Measurements from ENCODE around the gene PCDHGA8.
"Not testable (repeated sequence)": the region's sequence is repeated elsewhere in the genome, so short reads cannot be mapped to it uniquely, and the experiment has no call there.

Gene PCDHGA8

GRCh38 chr5:141392429-141393198 lies at the start of gene PCDHGA8:
Gene PCDHGA8 (plus strand): TSS chr5:141392633. CDS start chr5:141392814, 181 bp downstream.
- DNase-seq = no peak

DNA sequence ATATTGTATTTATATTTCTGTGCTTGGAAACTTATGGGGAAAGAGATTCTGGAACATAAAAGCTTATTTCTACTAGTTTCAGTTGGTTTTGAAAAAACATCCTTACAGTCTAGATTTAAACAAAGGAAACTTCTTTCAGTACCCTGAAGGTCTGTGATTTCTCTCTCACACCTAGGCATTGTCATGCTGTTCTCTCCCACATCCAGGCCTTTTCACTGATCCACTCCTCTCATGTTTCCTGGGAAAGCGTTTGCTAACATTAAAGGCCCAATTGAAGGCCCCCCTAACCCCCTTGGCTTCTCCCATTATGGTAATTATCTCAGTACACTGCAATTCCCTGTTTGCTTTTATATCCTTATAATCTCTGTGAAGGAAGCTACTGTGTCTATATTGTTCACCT lies 49.7 kb upstream of the PCDHGA8 start:
- DNase-seq = no peak

DNA sequence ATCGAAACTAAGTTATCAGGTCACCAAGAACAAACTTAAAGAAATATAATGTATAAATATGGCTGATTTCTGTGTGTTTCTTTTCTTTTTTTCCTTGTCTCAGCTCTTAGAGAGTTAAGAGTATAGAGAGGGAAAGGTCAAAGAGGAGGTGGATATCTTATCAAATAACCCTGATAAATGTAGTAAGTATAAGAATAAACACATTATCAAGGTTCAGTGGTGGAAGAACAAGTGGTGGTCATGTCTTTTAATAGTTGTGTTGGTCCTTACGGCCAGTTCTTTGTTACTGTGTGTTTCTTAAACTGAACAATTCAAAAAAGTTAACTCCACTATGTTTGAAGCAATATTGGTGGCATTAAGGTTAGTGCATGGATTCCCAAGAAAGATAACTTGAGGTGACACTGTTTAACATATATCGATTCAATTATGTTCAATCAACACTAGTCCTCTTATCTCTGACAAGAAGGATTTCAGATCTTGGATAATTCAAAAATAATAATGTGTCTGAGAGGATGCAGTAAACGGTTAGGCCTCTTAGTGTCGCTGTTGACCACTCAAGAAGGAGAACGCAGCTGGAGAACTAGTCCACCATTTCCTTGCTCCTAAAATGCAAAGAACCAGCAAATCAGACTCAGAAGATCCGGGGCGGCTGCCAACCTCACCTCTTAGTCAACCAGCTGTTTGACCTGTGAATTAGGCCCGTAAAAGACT lies 49.0 kb upstream of the PCDHGA8 start, which contains the start of gene PCDHGA3:
Gene PCDHGA3 (plus strand): TSS at position 588 of the 711 bp plus-strand sequence. CDS start 205 bp downstream, outside the sequence.
- peak; percentile 9 to 10 for DNase-seq

- DNase-seq = no peak
These were observed 48.4 kb upstream of the PCDHGA8 start for GRCh38 chr5:141343953-141344463.

DNA sequence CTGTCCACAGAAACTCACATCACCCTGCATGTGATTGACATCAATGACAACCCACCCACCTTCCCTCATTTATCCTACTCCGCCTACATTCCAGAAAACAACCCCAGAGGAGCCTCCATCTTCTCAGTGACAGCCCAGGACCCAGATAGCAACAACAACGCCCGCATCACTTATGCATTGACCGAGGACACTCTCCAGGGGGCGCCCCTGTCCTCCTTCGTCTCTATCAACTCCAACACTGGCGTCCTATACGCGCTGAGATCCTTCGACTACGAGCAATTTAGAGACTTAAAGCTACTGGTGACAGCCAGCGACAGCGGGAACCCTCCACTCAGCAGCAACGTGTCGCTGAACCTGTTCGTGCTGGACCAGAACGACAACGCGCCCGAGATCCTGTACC lies 47.1 kb upstream of the PCDHGA8 start:
- DNase-seq = no peak

DNA sequence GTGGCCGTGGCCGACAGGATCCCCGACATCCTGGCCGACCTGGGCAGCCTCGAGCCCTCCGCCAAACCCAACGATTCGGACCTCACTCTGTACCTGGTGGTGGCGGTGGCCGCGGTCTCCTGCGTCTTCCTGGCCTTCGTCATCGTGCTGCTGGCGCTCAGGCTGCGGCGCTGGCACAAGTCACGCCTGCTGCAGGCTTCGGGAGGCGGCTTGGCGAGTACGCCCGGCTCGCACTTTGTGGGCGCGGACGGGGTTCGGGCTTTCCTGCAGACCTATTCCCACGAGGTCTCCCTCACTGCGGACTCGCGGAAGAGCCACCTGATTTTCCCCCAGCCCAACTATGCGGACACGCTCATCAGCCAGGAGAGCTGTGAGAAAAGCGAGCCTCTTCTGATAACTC lies 46.4 kb upstream of the PCDHGA8 start:
- not testable (repeated sequence) for DNase-seq

GRCh38 chr5:141349917-141350619 lies 42.4 kb upstream of the PCDHGA8 start, which contains the start of gene PCDHGB1:
Gene PCDHGB1 (plus strand): TSS chr5:141350099. CDS start chr5:141350261, 162 bp downstream.
- peak in 1 of 2 donors; percentile 7 for DNase-seq

- no peak for DNase-seq
These were observed 40.8 kb upstream of the PCDHGA8 start for GRCh38 chr5:141351591-141351990.

- DNase-seq = no peak
These were observed 37.4 kb upstream of the PCDHGA8 start, which contains the start of gene PCDHGA4 for GRCh38 chr5:141354900-141355469. Gene PCDHGA4 (plus strand): TSS chr5:141355021. CDS start chr5:141355108, 87 bp downstream.

DNA sequence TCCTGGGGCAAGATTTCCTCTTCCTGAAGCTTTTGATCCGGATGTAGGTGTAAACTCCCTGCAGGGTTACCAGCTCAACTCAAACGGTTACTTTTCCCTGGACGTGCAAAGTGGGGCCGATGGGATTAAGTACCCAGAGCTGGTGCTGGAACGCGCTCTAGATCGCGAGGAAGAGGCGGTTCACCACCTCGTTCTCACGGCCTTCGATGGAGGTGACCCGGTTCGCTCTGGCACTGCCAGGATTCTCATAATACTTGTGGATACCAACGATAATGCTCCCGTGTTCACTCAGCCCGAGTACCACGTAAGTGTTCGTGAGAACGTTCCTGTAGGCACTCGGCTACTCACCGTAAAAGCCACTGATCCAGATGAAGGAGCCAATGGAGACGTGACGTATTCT lies 36.8 kb upstream of the PCDHGA8 start:
- DNase-seq = no peak

GRCh38 chr5:141356133-141356532 lies 36.3 kb upstream of the PCDHGA8 start:
- no peak for DNase-seq

DNA sequence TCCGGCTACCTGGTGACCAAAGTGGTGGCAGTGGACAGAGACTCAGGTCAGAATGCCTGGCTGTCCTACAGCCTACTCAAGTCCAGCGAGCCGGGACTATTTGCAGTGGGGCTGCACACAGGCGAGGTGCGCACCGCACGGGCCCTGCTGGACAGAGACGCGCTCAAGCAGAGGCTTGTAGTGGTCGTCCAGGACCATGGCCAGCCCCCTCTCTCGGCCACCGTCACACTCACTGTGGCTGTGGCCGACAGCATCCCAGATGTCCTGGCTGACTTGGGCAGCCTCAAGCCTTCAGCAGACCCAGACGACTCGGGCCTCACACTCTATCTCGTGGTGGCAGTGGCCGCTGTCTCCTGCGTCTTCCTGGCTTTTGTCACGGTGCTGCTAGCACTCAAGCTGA lies 35.5 kb upstream of the PCDHGA8 start:
- DNase-seq = no peak

GRCh38 chr5:141359790-141360426 lies 32.5 kb upstream of the PCDHGA8 start, which contains the start of gene PCDHGB2:
Gene PCDHGB2 (plus strand): TSS chr5:141359994. CDS start chr5:141360136, 142 bp downstream.
- DNase-seq = peak; percentile 10 to 20

DNA sequence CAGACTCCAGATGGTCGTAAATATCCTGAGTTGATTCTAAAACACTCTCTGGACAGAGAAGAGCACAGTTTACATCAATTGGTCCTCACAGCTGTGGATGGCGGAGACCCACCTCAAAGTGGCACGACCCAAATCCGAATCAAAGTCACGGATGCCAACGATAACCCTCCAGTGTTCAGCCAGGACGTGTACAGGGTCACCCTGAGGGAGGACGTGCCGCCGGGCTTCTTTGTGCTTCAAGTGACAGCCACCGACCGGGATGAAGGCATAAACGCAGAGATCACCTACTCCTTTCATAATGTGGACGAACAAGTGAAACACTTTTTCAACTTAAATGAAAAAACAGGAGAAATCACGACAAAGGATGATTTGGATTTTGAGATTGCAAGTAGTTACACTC lies 31.7 kb upstream of the PCDHGA8 start:
- no peak for DNase-seq

GRCh38 chr5:141362719-141363118 lies 29.7 kb upstream of the PCDHGA8 start:
- no peak for DNase-seq

DNA sequence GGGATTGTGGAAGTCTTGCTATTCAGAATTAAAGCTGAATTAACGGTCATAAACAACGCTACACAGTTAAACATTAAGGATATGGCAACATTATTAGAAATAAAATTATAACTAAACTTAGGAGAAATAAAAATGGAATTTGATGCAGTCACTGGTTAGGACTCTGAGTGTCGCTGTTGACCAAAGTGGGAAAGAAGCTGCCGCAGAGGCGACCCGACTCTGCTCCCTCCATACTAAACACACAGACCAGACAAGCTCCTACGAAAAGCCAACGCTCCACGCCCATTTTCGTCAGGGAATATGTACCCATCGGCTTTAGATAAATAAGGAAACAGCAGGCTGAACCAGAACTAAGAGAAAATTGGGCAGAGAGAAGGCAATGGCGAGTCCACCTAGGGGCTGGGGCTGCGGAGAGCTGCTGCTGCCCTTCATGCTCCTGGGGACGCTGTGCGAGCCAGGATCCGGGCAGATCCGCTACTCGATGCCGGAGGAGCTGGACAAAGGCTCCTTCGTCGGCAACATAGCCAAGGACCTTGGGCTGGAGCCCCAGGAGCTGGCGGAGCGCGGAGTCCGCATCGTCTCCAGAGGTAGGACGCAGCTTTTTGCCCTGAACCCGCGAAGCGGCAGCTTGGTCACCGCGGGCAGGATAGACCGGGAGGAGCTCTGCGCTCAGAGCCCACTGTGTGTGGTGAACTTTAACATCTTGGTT lies 28.3 kb upstream of the PCDHGA8 start, which contains the start of gene PCDHGA5:
Gene PCDHGA5 (plus strand): TSS at position 211 of the 709 bp plus-strand sequence. CDS start 169 bp downstream, at position 380.
- DNase-seq = no peak

DNA sequence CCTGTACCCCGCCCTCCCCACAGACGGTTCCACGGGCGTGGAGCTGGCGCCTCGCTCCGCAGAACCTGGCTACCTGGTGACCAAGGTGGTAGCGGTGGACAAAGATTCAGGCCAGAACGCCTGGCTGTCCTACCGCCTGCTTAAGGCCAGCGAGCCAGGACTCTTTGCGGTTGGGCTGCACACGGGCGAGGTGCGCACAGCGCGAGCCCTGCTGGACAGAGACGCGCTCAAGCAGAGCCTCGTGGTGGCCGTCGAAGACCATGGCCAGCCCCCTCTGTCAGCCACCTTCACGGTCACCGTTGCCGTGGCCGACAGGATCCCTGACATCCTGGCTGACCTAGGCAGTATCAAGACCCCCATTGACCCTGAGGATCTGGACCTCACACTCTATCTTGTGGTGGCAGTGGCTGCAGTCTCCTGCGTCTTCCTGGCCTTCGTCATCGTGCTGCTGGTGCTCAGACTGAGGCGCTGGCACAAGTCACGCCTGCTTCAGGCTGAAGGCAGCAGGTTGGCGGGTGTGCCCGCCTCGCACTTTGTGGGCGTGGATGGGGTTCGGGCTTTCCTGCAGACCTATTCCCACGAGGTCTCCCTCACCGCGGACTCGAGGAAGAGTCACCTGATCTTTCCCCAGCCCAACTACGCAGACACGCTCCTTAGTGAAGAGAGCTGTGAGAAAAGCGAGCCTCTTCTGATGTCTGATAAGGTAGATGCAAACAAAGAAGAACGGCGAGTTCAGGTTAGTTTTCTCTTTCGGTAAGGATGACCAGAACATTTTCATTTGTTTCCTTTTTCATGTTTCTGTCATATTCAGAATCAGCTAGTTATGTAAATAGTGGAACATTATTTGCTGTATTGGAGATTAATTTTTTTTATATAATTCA lies 26.2 kb upstream of the PCDHGA8 start:
- DNase-seq = no peak

DNA sequence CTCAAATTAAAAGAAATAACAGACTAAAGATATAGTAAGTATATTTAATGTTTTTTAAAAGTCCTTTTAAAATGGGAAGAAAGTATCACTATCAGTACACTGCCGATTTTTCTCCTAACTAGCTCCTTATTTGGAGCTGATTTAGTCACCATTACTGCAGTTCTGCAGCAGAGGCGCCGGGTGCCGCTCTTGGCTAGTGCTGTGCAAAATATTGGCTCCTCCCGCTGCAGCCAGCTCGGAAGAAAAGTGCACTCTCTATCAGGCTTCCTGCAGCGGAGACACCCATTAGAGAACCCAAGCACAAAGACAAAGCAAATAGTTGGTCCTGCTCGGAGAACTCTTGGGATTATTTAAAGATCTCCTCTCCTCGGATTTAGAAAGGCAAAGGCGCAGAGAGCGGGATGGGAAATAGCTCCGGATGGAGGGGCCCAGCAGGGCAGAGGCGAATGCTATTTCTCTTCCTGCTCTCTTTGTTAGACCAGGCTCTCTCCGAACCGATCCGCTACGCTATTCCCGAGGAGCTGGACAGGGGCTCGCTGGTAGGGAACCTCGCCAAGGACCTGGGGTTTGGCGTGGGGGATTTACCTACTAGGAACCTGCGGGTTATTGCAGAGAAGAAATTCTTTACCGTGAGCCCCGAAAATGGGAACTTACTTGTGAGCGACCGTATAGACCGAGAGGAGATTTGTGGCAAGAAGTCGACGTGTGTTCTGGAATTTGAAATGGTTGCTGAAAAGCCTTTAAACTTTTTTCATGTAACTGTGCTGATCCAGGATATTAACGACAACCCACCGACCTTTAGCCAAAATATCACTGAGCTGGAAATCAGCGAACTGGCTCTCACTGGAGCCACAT lies 22.2 kb upstream of the PCDHGA8 start, which contains the start of gene PCDHGB3:
Gene PCDHGB3 (plus strand): TSS at position 249 of the 855 bp plus-strand sequence. CDS start 153 bp downstream, at position 402.
- DNase-seq = peak in 1 of 2 donors; percentile 25

Data from inflammatory macrophage treated with lipopolysaccharide for 1 hour (primary cell).